K562 (cell line): Measurements from ENCODE around the gene MTFR2. TPM values are rescaled to one million over a fixed set of nuclear protein-coding genes. Genes with fewer than 3 reads are reported as not detected.

Experiments used
- CHAMP1 ChIP-seq: fragments of 450-650 bp; IDR thresholded peaks from 2 replicates; pipeline ENCODE4 v1.6.1; 2016; ENCODE audit warnings: mild to moderate bottlenecking
- CHD1 ChIP-seq: fragments of 200-600 bp; sonication (generic); IDR thresholded peaks from one replicate; pipeline ENCODE4 v1.6.1; 2012; ENCODE audit warnings: mild to moderate bottlenecking, moderate library complexity, low read length, inconsistent platforms
- CLOCK ChIP-seq: fragments of 250-450 bp; sonication (Bioruptor Pico); IDR thresholded peaks from 2 replicates; pipeline ENCODE4 v1.4.0; 2020; ENCODE audit warnings: mild to moderate bottlenecking, moderate library complexity, borderline replicate concordance
- E2F6 ChIP-seq, 2 experiments: IDR thresholded peaks; 2 replicates each; pipeline ENCODE4 v1.6.1; 2011; ENCODE audit warnings: borderline replicate concordance in 1 of 2, control low read depth in 1 of 2, low read depth in 1 of 2, low read length in 1 of 2, mild to moderate bottlenecking in 1 of 2, mixed read lengths in 1 of 2, moderate library complexity in 1 of 2; ENCODE audit not compliant: insufficient read depth in 1 of 2, insufficient read length in 1 of 2, poor library complexity in 1 of 2, severe bottlenecking in 1 of 2; ENCODE audit errors: extremely low read depth in 1 of 2
- HDGF ChIP-seq: fragments of 450-650 bp; IDR thresholded peaks from 2 replicates; pipeline ENCODE4 v1.6.1; 2016
- KDM5B ChIP-seq: fragments of 200-600 bp; sonication (generic); IDR thresholded peaks from 2 replicates; pipeline ENCODE4 v1.6.1; 2012; ENCODE audit warnings: low read depth, mild to moderate bottlenecking, moderate library complexity, low read length, control low read depth, inconsistent platforms; ENCODE audit not compliant: insufficient replicate concordance
- MEIS2 ChIP-seq: fragments of 450-650 bp; IDR thresholded peaks from 2 replicates; pipeline ENCODE4 v1.6.1; 2014; ENCODE audit warnings: mild to moderate bottlenecking; ENCODE audit not compliant: partially characterized antibody
- MTF1 ChIP-seq: fragments of 250-450 bp; sonication (Bioruptor Pico); IDR thresholded peaks from 2 replicates; pipeline ENCODE4 v1.9.0; 2021; ENCODE audit warnings: moderate library complexity, mild to moderate bottlenecking, inconsistent platforms, borderline replicate concordance
- NELFE ChIP-seq: IDR thresholded peaks from 2 replicates; pipeline ENCODE4 v1.6.1; 2011; ENCODE audit warnings: mild to moderate bottlenecking; ENCODE audit not compliant: insufficient read depth, insufficient read length
- PML ChIP-seq: IDR thresholded peaks from 2 replicates; pipeline ENCODE4 v1.6.1; 2012; ENCODE audit warnings: low read length, inconsistent platforms
- SIN3B ChIP-seq: fragments of 450-650 bp; IDR thresholded peaks from 2 replicates; pipeline ENCODE4 v1.6.1; 2017; ENCODE audit warnings: low read depth, mild to moderate bottlenecking, moderate library complexity
- TEAD1 ChIP-seq, 2 experiments: fragments of 450-650 bp in 1 of 2; sonication (generic) in 1 of 2; formaldehyde crosslinking; IDR thresholded peaks; 2 replicates each; pipeline versions ENCODE4 v1.4.0 to v1.8.0; 2020 to 2022; ENCODE audit warnings: mild to moderate bottlenecking in 2 of 2, missing genetic modification reagents in 1 of 2
- TRIM24 ChIP-seq, 2 experiments: fragments of 450-650 bp; IDR thresholded peaks; 2 replicates each; pipeline ENCODE4 v1.6.1; 2016
- ZC3H4 ChIP-seq: sonication (generic); formaldehyde crosslinking; IDR thresholded peaks from 2 replicates; pipeline ENCODE4 v1.9.0; 2021; ENCODE audit warnings: missing genetic modification reagents, borderline replicate concordance
- ZNF174 ChIP-seq: fragments of 250-450 bp; sonication (Bioruptor Pico); IDR thresholded peaks from 2 replicates; pipeline ENCODE4 v1.4.0; 2020; ENCODE audit warnings: mild to moderate bottlenecking
- ZNF449 ChIP-seq: fragments of 250-450 bp; sonication (Bioruptor Pico); IDR thresholded peaks from 2 replicates; pipeline ENCODE4 v1.8.0; 2022; ENCODE audit warnings: moderate library complexity, mild to moderate bottlenecking, inconsistent platforms
- ZNF75A ChIP-seq: fragments of 450-650 bp; formaldehyde crosslinking; IDR thresholded peaks from 2 replicates; pipeline ENCODE4 v1.4.0; 2020; ENCODE audit warnings: mild to moderate bottlenecking
- polyA plus RNA-seq, 8 experiments: library from polyadenylated mRNA; depleted of rRNA in 4 of 8; stranded (reverse) in 5 of 8; unstranded in 3 of 8; fragments of >200 nt; fragmentation: Nextera tagmentation in 2 of 8; fragmentation: Illumina TruSeq in 1 of 8; extraction: Ambion mirVana in 2 of 8; extraction: Trizol in 1 of 8; gene quantifications; 2 replicates each; pipeline versions ENCODE4 v1.2.1 to v1.2.3, GENCODE V29; 2011 to 2014; ENCODE audit warnings: inconsistent platforms in 1 of 8, missing spikeins in 1 of 8
- total RNA-seq, 7 experiments: library from RNA; depleted of rRNA in 6 of 7; stranded (reverse); fragments of >200 nt in 6 of 7; fragmentation: Illumina TruSeq in 2 of 7; extraction: Trizol in 2 of 7; gene quantifications; 2 replicates each; pipeline versions ENCODE4 v1.2.1 to v1.2.3, GENCODE V29; 2011 to 2021; ENCODE audit warnings: low replicate concordance in 1 of 7

Gene MTFR2
- total and polyA plus RNA-seq, 9 of the 15 experiments (the other 6 are each of a cell fraction or from before 2014, with no cell fraction given) = 10.1 to 63.3 (median 45.9) TPM

- TF ChIP-seq ZNF449 (peak; percentile 81), ZNF75A (CRISPR knock-in tag) (no peak), MEIS2 (no peak), CLOCK (CRISPR knock-in tag) (no peak), ZC3H4 (CRISPR knock-in tag) (peak; percentile 98; the same call in 1 of the 2 replicates), HDGF (no peak), ZNF174 (CRISPR knock-in tag) (peak; percentile 43; the same call in 1 of the 2 replicates), E2F6 (IDR thresholded peaks at IDR 0.05; ENCODE audit: borderline replicate concordance in 1 of 2, extremely low read depth in 1 of 2, insufficient read depth in 1 of 2, insufficient read length in 1 of 2, low read depth in 1 of 2, low read length in 1 of 2, poor library complexity in 1 of 2, severe bottlenecking in 1 of 2) (peak in 1 of 2 experiments; percentile 64), TRIM24 (IDR thresholded peaks at IDR 0.05) (no peak), TEAD1 (CRISPR knock-in tag; IDR thresholded peaks at IDR 0.05) (peak; percentile 61 to 96; a peak in 3 of 4 replicates), SIN3B (0 out of 2 replicates have a peak, but pooled peaks have one; percentile 28), PML (peak; percentile 97), KDM5B (peak; percentile 96), CHD1 (peak; percentile 37), MTF1 (0 out of 2 replicates have a peak, but pooled peaks have one; percentile 63), NELFE (peak; percentile 47), CHAMP1 (peak; percentile 16; the same call in 1 of the 2 replicates)
Observed at GRCh38 chr6:136289579-136290409, 39.7 kb upstream of the MTFR2 start, which contains the start of gene BCLAF1 (continued).
